ENCODE data around the gene OBSCN.

Gene OBSCN

GRCh38 chr1:228411121-228411520 lies 203.3 kb downstream of the OBSCN start:
- H3K14ac ChIP-seq (ENCODE audit: low read length in 2 of 2) = no peak overlapping the region
- H3K9ac ChIP-seq (ENCODE audit: low read length) = no peak overlapping the region
- H2AFZ ChIP-seq (ENCODE audit: low read depth, low read length) = no peak overlapping the region
- no peak overlapping the region for H2BK15ac ChIP-seq (ENCODE audit: low read depth, poor library complexity, severe bottlenecking)
- H2BK5ac ChIP-seq (ENCODE audit: low read depth, low read length, poor library complexity, severe bottlenecking) = no peak overlapping the region
- H3K18ac ChIP-seq (ENCODE audit: low read depth in 1 of 2, low read length in 2 of 2) = no peak overlapping the region
- H2BK120ac ChIP-seq (ENCODE audit: low read depth, low read length) = no peak overlapping the region
- no peak overlapping the region for H3K23ac ChIP-seq (ENCODE audit: low read length in 2 of 2)
- peaks cover 32% of the 10 kb centered on the region for H3K4me1 ChIP-seq (ENCODE audit: control insufficient read depth, insufficient read depth, low read depth, low read length)
- no peaks in the 10 kb centered on the region for H3K9me3 ChIP-seq (ENCODE audit: control insufficient read depth, low read length)
- H2AK5ac ChIP-seq (ENCODE audit: low read length, severe bottlenecking) = no peak overlapping the region
- WGBS = 93% methylated on average over 5 of the region's 5 CpGs
- H3K27me3 ChIP-seq (ENCODE audit: control insufficient read depth in 1 of 2, insufficient read depth in 1 of 2, low read length in 2 of 2) = peaks cover 11 to 24% of the 10 kb centered on the region in 2 experiments
- H3K4me2 ChIP-seq (ENCODE audit: low read length, poor library complexity, severe bottlenecking) = no peak overlapping the region
- DNase-seq = no peak
- H3K4ac ChIP-seq (ENCODE audit: low read depth in 1 of 2, low read length in 2 of 2) = no peak overlapping the region
- H3K4me3 ChIP-seq (ENCODE audit: insufficient read depth in 1 of 2, low read depth in 1 of 2, low read length in 2 of 2) = no peak overlapping the region
- H3K79me1 ChIP-seq (replicated peaks; ENCODE audit: low read length, poor library complexity, severe bottlenecking) = peaks cover 22% of the 10 kb centered on the region
- H3K27ac ChIP-seq (ENCODE audit: low read length, poor library complexity, severe bottlenecking) = no peak overlapping the region
- peaks cover 14 to 47% of the 10 kb centered on the region in 2 experiments for H3K36me3 ChIP-seq (ENCODE audit: control insufficient read depth in 1 of 2, insufficient read depth in 2 of 2, low read depth in 1 of 2, low read length in 2 of 2)
- H4K8ac ChIP-seq (ENCODE audit: low read length) = no peak overlapping the region
- H4K91ac ChIP-seq (ENCODE audit: low read length) = no peak overlapping the region
- H2BK12ac ChIP-seq (ENCODE audit: low read length in 2 of 2) = no peak overlapping the region

GRCh38 chr1:228411548-228412430 lies 203.9 kb downstream of the OBSCN start:
- no peak for DNase-seq
- H3K27ac ChIP-seq (ENCODE audit: low read length, poor library complexity, severe bottlenecking) = no peak overlapping the region
- H3K23ac ChIP-seq (ENCODE audit: low read length in 2 of 2) = no peak overlapping the region
- no peak overlapping the region for H2BK15ac ChIP-seq (ENCODE audit: low read depth, poor library complexity, severe bottlenecking)
- no peak overlapping the region for H2BK12ac ChIP-seq (ENCODE audit: low read length in 2 of 2)
- H2BK5ac ChIP-seq (ENCODE audit: low read depth, low read length, poor library complexity, severe bottlenecking) = no peak overlapping the region
- H3K14ac ChIP-seq (ENCODE audit: low read length in 2 of 2) = no peak overlapping the region
- H2AK5ac ChIP-seq (ENCODE audit: low read length, severe bottlenecking) = no peak overlapping the region
- peaks cover 14 to 27% of the 10 kb centered on the region in 2 experiments for H3K27me3 ChIP-seq (ENCODE audit: control insufficient read depth in 1 of 2, insufficient read depth in 1 of 2, low read length in 2 of 2)
- H3K36me3 ChIP-seq (ENCODE audit: control insufficient read depth in 1 of 2, insufficient read depth in 2 of 2, low read depth in 1 of 2, low read length in 2 of 2) = peaks cover 14 to 47% of the 10 kb centered on the region in 2 experiments
- 96% methylated on average over 8 of the region's 9 CpGs for WGBS
- no peak overlapping the region for H4K91ac ChIP-seq (ENCODE audit: low read length)
- H3K4me2 ChIP-seq (ENCODE audit: low read length, poor library complexity, severe bottlenecking) = no peak overlapping the region
- peaks cover 38% of the 10 kb centered on the region for H3K4me1 ChIP-seq (ENCODE audit: control insufficient read depth, insufficient read depth, low read depth, low read length)
- H3K9me3 ChIP-seq (ENCODE audit: control insufficient read depth, low read length) = no peaks in the 10 kb centered on the region
- no peak overlapping the region for H2AFZ ChIP-seq (ENCODE audit: low read depth, low read length)
- no peak overlapping the region for H3K4ac ChIP-seq (ENCODE audit: low read depth in 1 of 2, low read length in 2 of 2)
- H3K4me3 ChIP-seq (ENCODE audit: insufficient read depth in 1 of 2, low read depth in 1 of 2, low read length in 2 of 2) = no peak overlapping the region
- peaks cover 22% of the 10 kb centered on the region for H3K79me1 ChIP-seq (replicated peaks; ENCODE audit: low read length, poor library complexity, severe bottlenecking)
- H3K18ac ChIP-seq (ENCODE audit: low read depth in 1 of 2, low read length in 2 of 2) = no peak overlapping the region
- no peak overlapping the region for H4K8ac ChIP-seq (ENCODE audit: low read length)
- H2BK120ac ChIP-seq (ENCODE audit: low read depth, low read length) = no peak overlapping the region
- H3K9ac ChIP-seq (ENCODE audit: low read length) = no peak overlapping the region

GRCh38 chr1:228413241-228414010 lies 205.6 kb downstream of the OBSCN start:
- H3K27ac ChIP-seq (ENCODE audit: low read length, poor library complexity, severe bottlenecking) = no peak overlapping the region
- no peak overlapping the region for H2BK5ac ChIP-seq (ENCODE audit: low read depth, low read length, poor library complexity, severe bottlenecking)
- no peak overlapping the region for H2BK120ac ChIP-seq (ENCODE audit: low read depth, low read length)
- H2BK12ac ChIP-seq (ENCODE audit: low read length in 2 of 2) = no peak overlapping the region
- no peak overlapping the region for H3K18ac ChIP-seq (ENCODE audit: low read depth in 1 of 2, low read length in 2 of 2)
- no peak for DNase-seq
- no peak overlapping the region for H3K14ac ChIP-seq (ENCODE audit: low read length in 2 of 2)
- H2BK15ac ChIP-seq (ENCODE audit: low read depth, poor library complexity, severe bottlenecking) = no peak overlapping the region
- H3K79me1 ChIP-seq (replicated peaks; ENCODE audit: low read length, poor library complexity, severe bottlenecking) = peaks cover 12% of the 10 kb centered on the region
- H3K4me2 ChIP-seq (ENCODE audit: low read length, poor library complexity, severe bottlenecking) = no peak overlapping the region
- no peak overlapping the region for H2AK5ac ChIP-seq (ENCODE audit: low read length, severe bottlenecking)
- no peak overlapping the region for H3K4ac ChIP-seq (ENCODE audit: low read depth in 1 of 2, low read length in 2 of 2)
- H3K9me3 ChIP-seq (ENCODE audit: control insufficient read depth, low read length) = no peaks in the 10 kb centered on the region
- H3K23ac ChIP-seq (ENCODE audit: low read length in 2 of 2) = no peak overlapping the region
- H3K27me3 ChIP-seq (ENCODE audit: control insufficient read depth in 1 of 2, insufficient read depth in 1 of 2, low read length in 2 of 2) = peaks cover 29 to 42% of the 10 kb centered on the region in 2 experiments
- H3K4me1 ChIP-seq (ENCODE audit: control insufficient read depth, insufficient read depth, low read depth, low read length) = peaks cover 34% of the 10 kb centered on the region
- H2AFZ ChIP-seq (ENCODE audit: low read depth, low read length) = no peak overlapping the region
- H3K4me3 ChIP-seq (ENCODE audit: insufficient read depth in 1 of 2, low read depth in 1 of 2, low read length in 2 of 2) = no peak overlapping the region
- no peak overlapping the region for H4K8ac ChIP-seq (ENCODE audit: low read length)
- peaks cover 14 to 45% of the 10 kb centered on the region in 2 experiments for H3K36me3 ChIP-seq (ENCODE audit: control insufficient read depth in 1 of 2, insufficient read depth in 2 of 2, low read depth in 1 of 2, low read length in 2 of 2)
- H4K91ac ChIP-seq (ENCODE audit: low read length) = no peak overlapping the region
- H3K9ac ChIP-seq (ENCODE audit: low read length) = no peak overlapping the region
- 96% methylated on average over 10 of the region's 10 CpGs for WGBS
